Measurements from ENCODE around the gene FAM236B.
"Not testable (repeated sequence)": the region's sequence is repeated elsewhere in the genome, so short reads cannot be mapped to it uniquely, and the experiment has no call there.

FAM236B gene

GRCh38 chrX:72782560-72782959 lies at the start of gene FAM236B:
Gene FAM236B, minus strand, starts transcription at chrX:72782660. Its CDS starts 100 bp downstream, at chrX:72782560.
- DNase-seq (ENCODE audit: insufficient read length, low spot score); FAIRE-seq: not testable (repeated sequence)

GRCh38 chrX:72830701-72831100 lies 48.2 kb upstream of the FAM236B start:
- FAIRE-seq; DNase-seq (ENCODE audit: insufficient read length, low spot score): not testable (repeated sequence)

GRCh38 chrX:72808110-72808509 lies 25.6 kb upstream of the FAM236B start, which contains the start of gene FAM236D:
Gene FAM236D, minus strand, starts transcription at chrX:72808210. Its CDS starts 100 bp downstream, at chrX:72808110.
- DNase-seq (ENCODE audit: insufficient read length, low spot score), result not testable (repeated sequence)
- peak; percentile 40 for FAIRE-seq

- not testable (repeated sequence) for DNase-seq (ENCODE audit: insufficient read length, low spot score)
- peak; percentile 55 for FAIRE-seq
Measured at GRCh38 chrX:72790390-72790789, 7.9 kb upstream of the FAM236B start.

- not testable (repeated sequence) for DNase-seq (ENCODE audit: insufficient read length, low spot score)
- peak; percentile 66 for FAIRE-seq
Measured at GRCh38 chrX:72788142-72788541, 5.7 kb upstream of the FAM236B start.

- not testable (repeated sequence) for DNase-seq (ENCODE audit: insufficient read length, low spot score); FAIRE-seq
Measured at GRCh38 chrX:72783964-72784363, 1.5 kb upstream of the FAM236B start.

GRCh38 chrX:72783365-72783936 lies 991 bp upstream of the FAM236B start:
- DNase-seq (ENCODE audit: insufficient read length, low spot score); FAIRE-seq: not testable (repeated sequence)

GRCh38 chrX:72778146-72778545 lies 4.3 kb downstream of the FAM236B start:
- peak; percentile 44 for FAIRE-seq

GRCh38 chrX:72777467-72777790 lies 5.0 kb downstream of the FAM236B start:
- not testable (repeated sequence) for FAIRE-seq; DNase-seq (ENCODE audit: insufficient read length, low spot score)

More at GRCh38 chrX:72778146-72778545, 4.3 kb downstream of the FAM236B start:
- DNase-seq (ENCODE audit: insufficient read length, low spot score), result not testable (repeated sequence)

GRCh38 chrX:72776653-72777466 lies 5.6 kb downstream of the FAM236B start, which contains the start of gene DMRTC1B:
Gene DMRTC1B, plus strand, starts transcription at chrX:72776890. Its CDS starts 68,246 bp downstream, at chrX:72845136.
- FAIRE-seq; DNase-seq (ENCODE audit: insufficient read length, low spot score): not testable (repeated sequence)

GRCh38 chrX:72760454-72760853 lies 22.0 kb downstream of the FAM236B start:
- not testable (repeated sequence) for DNase-seq (ENCODE audit: insufficient read length, low spot score); FAIRE-seq

GRCh38 chrX:72748545-72748944 lies 33.9 kb downstream of the FAM236B start:
- not testable (repeated sequence) for DNase-seq (ENCODE audit: insufficient read length, low spot score)
- FAIRE-seq, result peak; percentile 64

GRCh38 chrX:72745546-72745945 lies 36.9 kb downstream of the FAM236B start:
- not testable (repeated sequence) for DNase-seq (ENCODE audit: insufficient read length, low spot score); FAIRE-seq

GRCh38 chrX:72735561-72735960 lies 46.9 kb downstream of the FAM236B start:
- FAIRE-seq, result no peak
- DNase-seq (ENCODE audit: insufficient read length, low spot score), result no peak

- not testable (repeated sequence) for FAIRE-seq; DNase-seq (ENCODE audit: insufficient read length, low spot score)
Measured at GRCh38 chrX:72733636-72734035, 48.8 kb downstream of the FAM236B start.

Data from HTR-8/SVneo (cell line).